ENCODE data around the gene RBP2.

GRCh38 chr3:139423232-139423631, 53.1 kb downstream of the RBP2 start:
- no peak for TF ChIP-seq CTCF (IDR thresholded peaks at IDR 0.05)
- TF ChIP-seq POLR2A (IDR thresholded peaks at IDR 0.05), result no peak

Measured in uterus (tissue), 2 donors.